Measurements from ENCODE around the gene SET.

Gene SET

DNA sequence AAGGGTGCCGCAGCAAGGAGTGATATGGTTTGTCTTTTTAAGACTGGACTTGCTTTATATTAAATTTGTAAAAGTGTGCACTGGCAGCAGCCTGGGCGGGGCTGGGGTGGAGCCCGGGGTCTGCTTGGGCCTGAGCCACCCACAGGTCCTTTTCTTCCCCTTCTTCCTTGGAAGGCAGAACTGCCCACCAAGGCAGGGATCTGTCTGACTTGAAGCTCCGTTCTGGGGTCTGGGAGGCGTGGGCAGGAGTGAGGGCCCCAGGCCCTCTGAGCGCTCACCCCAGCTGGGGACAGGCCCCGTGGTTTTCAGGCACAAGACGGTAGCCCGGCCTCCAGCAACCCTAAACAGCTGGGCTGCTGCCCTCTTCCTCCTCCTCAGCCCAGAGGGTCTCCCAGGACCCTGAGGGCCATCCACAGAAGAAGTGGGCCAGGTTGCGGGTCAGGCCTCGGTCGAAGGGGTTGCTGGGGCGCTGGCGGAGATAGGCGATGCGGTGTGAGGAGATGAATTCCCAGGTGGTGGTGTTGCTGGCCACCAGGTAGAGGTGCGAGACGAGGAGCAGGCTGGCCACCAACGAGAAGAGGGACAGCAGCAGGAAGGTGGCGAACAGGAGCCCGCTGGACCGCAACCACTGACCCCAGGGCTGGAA is 31.9 kb downstream of the SET start:
- TF ChIP-seq, protein P1, sequence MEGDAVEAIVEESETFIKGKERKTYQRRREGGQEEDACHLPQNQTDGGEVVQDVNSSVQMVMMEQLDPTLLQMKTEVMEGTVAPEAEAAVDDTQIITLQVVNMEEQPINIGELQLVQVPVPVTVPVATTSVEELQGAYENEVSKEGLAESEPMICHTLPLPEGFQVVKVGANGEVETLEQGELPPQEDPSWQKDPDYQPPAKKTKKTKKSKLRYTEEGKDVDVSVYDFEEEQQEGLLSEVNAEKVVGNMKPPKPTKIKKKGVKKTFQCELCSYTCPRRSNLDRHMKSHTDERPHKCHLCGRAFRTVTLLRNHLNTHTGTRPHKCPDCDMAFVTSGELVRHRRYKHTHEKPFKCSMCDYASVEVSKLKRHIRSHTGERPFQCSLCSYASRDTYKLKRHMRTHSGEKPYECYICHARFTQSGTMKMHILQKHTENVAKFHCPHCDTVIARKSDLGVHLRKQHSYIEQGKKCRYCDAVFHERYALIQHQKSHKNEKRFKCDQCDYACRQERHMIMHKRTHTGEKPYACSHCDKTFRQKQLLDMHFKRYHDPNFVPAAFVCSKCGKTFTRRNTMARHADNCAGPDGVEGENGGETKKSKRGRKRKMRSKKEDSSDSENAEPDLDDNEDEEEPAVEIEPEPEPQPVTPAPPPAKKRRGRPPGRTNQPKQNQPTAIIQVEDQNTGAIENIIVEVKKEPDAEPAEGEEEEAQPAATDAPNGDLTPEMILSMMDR (IDR thresholded peaks at IDR 0.05; ENCODE audit: borderline replicate concordance, control extremely low read depth, extremely low read depth, insufficient read depth, missing control alignments) = no peak
- DNase-seq (ENCODE audit: low spot score) = no peak
- in situ Hi-C loops (cut with MboI; ENCODE audit: low sequenced_read_pairs, unreplicated experiment) = no loop called here

DNA sequence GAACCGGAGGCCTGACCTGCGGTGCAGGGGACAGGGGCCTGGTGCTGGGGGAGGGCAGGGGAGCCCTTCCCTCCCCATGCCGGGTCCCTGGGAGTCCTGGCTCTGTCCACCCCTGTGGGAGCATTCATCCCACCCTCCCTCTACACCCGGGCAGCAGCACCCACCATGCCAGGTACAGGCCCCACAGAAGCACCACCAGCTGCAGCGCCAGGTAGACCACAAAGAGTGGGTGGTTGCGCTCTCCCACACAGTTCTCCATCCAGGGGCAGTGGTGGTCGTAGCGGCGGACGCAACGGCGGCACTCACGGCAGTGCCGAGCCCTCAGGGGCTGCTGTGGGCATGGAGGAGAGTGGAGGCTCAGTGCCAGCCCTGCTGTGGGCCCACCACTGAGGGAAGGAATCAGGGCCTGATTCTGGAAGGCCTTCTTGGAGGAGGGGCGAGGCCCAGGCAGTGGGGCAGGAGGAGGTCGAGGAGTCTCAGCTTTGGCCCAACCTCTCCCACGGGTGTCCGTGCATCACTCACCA is 32.5 kb downstream of the SET start:
- DNase-seq (ENCODE audit: low spot score) = no peak
- TF ChIP-seq, protein P1 (IDR thresholded peaks at IDR 0.05; ENCODE audit: borderline replicate concordance, control extremely low read depth, extremely low read depth, insufficient read depth, missing control alignments) = no peak
- in situ Hi-C loops (cut with MboI; ENCODE audit: low sequenced_read_pairs, unreplicated experiment) = no loop called here

DNA sequence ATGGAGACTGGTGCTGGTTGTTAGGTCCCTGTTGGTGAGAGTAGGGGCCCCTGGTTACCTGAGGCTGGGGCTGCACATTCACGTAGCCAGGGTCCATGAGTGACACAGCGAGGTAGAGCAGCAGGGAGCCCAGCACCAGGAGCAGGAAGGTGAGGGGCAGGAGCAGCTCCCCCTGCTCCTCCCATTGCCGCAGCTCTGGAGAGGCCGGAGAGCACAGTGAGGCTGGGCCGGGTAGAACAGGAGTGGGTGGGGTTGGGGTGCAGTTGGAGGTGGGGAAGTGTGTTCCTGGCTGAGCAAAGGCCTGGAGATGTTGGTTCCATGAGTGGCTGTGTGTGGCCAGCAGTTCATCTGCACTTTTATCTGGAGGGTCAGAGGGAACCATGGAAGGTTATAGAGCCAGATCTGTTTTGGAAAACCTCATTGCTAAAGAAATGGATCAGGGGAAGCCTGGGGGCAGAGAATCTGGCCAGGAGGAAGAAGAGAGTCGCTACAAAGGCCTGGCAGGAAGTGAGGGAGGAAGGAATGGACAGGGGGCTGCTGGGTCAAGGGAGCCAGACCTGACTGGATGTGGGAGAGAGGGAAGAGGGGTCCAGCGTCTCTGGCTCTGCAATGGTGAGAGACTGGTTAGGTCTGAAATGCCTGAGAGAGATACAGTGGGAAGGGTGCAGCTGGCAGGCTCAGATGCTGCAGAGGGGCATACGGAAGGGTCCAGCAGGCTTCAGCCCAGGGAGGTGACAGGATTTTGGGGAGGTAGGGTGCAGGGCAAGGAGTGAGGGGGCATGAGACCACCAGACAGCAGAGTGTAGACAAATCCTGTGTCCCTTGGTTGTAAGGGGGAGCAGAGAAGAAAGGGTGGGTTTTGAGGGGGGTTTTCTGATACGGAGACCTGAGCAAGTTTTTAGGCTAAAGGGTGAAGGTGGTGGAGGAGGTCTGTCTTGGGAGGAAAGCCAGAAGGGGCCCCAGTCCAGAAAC is 33.6 kb downstream of the SET start:
- in situ Hi-C loops (cut with MboI; ENCODE audit: low sequenced_read_pairs, unreplicated experiment) = no loop called here
- TF ChIP-seq, protein P1 (IDR thresholded peaks at IDR 0.05; ENCODE audit: borderline replicate concordance, control extremely low read depth, extremely low read depth, insufficient read depth, missing control alignments) = no peak
- DNase-seq (ENCODE audit: low spot score) = no peak

DNA sequence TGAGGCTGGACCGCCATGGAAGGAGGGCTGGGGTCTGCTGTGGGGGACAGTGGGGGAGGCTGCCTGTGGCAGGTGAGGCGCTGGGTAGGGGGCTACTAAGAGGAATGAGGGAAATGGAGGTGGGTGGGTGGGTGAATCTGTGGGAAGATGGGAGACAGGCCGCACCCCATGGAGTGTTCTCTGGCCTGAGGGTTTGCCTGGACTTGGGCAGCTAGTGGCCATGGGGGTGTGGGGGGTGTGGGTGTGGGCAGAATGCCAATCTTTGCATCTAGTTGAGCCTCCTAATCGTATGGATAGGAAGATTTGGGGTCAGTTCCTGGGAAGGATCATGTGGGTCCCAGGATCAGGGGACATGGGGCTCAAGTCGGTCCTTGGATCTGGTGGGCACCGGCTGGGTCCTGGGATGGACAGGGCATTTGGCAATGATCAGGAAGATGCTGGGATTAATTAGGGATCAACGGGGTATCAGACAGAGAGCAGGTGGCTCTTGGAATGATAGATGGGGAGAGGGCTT is 34.4 kb downstream of the SET start:
- TF ChIP-seq, protein P1 (IDR thresholded peaks at IDR 0.05; ENCODE audit: borderline replicate concordance, control extremely low read depth, extremely low read depth, insufficient read depth, missing control alignments) = no peak
- DNase-seq (ENCODE audit: low spot score) = no peak
- in situ Hi-C loops (cut with MboI; ENCODE audit: low sequenced_read_pairs, unreplicated experiment) = no loop called here

DNA sequence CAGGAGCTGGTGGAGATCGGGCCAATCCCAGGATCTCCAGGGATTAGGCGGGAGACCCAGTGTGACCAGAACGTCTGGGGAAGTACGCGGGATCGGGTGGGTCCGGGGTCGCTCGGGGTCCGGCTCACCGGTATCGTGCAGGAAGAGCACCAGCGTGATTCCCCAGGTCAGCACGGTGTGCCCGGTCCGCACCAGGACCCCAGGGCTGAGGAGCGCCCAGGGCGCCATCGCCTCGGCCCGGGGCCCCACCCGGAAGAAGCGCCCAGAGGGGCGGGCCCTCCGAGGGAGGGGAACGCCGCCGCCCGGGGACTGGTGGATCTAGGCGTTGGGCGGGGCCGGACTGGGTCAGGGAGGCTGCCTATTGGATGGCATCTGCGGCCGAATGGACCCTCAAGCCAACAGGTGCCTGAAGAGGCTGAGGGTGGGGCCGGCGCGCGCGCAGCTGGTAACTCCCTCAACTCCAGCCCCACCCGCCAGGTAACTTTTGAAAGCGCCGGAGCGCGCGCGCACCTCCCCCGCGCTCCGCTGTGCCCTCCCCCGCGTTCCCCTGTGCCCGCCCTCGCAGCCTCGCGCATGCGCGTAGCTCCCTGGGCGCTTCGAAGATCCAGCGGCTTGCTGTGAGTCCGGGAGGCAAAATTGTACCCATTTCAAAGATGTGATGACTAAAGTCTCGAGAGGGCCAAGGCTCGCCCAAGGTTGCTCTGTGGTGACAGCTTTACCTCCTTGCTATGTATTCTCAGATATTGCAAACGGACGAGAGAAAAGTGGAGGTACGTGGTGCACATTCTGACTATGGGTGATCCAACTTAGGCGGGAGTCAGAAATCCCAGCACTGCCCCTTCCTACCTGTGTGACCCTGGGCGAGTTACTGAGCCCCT is 35.1 kb downstream of the SET start, which contains the start of gene ZDHHC12:
Gene ZDHHC12, minus strand, starts transcription at position 262 of the 878 bp plus-strand sequence. Its CDS starts 34 bp downstream, at position 228.
- DNase-seq (ENCODE audit: low spot score) = peak; percentile 100
- in situ Hi-C loops (cut with MboI; ENCODE audit: low sequenced_read_pairs, unreplicated experiment) = no loop called here
- TF ChIP-seq, protein P1 (IDR thresholded peaks at IDR 0.05; ENCODE audit: borderline replicate concordance, control extremely low read depth, extremely low read depth, insufficient read depth, missing control alignments) = no peak
